Progenitor cell of endocrine pancreas (in vitro differentiated cells): Measurements from ENCODE around the gene MAGEA6. TPM values are rescaled to one million over a fixed set of nuclear protein-coding genes. Genes with fewer than 3 reads are reported as not detected.

Experiments used
- DNase-seq: peaks from one replicate; pipeline ENCODE4 v3.0.0; 2021; ENCODE audit warnings: low spot score; ENCODE audit not compliant: unreplicated experiment
- H3K27ac Mint-ChIP-seq: 2 replicates; pipeline ENCODE4 v1.8.0; 2021; ENCODE audit warnings: mild to moderate bottlenecking, moderate library complexity, mixed read lengths
- H3K27me3 Mint-ChIP-seq: 2 replicates; pipeline ENCODE4 v1.8.0; 2021; ENCODE audit warnings: mixed read lengths
- H3K36me3 Mint-ChIP-seq: 2 replicates; pipeline ENCODE4 v1.8.0; 2022; ENCODE audit warnings: mixed read lengths; ENCODE audit not compliant: insufficient read depth
- H3K4me1 Mint-ChIP-seq: 2 replicates; pipeline ENCODE4 v1.8.0; 2021; ENCODE audit warnings: low read depth, mixed read lengths
- H3K4me3 Mint-ChIP-seq: 2 replicates; pipeline ENCODE4 v1.8.0; 2021; ENCODE audit warnings: low read depth, mild to moderate bottlenecking, moderate library complexity, mixed read lengths
- H3K9me3 Mint-ChIP-seq: 2 replicates; pipeline ENCODE4 v1.8.0; 2021; ENCODE audit warnings: low read depth, mixed read lengths
- CTCF ChIP-seq: fragments of 200-600 bp; sonication (generic); IDR thresholded peaks from one replicate; pipeline ENCODE4 v1.5.0; 2021; ENCODE audit warnings: antibody characterized with exemption, mild to moderate bottlenecking; ENCODE audit not compliant: unreplicated experiment
- total RNA-seq: library from RNA; stranded (reverse); gene quantifications from 2 replicates; pipeline ENCODE4 v1.2.1, GENCODE V29; 2021

The MAGEA6 gene
- total RNA-seq, 1 donor from 2014 or later, result not detected

- Mint-ChIP-seq H3K36me3 (no peaks in the 10 kb centered on the region), H3K9me3 (peaks cover 17% of the 10 kb centered on the region), H3K27ac (no peak within 1 kb of the TSS), H3K4me1 (no peaks in the 10 kb centered on the region), H3K4me3 (no peak within 1 kb of the TSS), H3K27me3 (no peaks in the 10 kb centered on the region)
- no peak for TF ChIP-seq CTCF
- DNase-seq, result no peak
These were observed 36.1 kb downstream of the MAGEA6 start, which contains the start of the genes CSAG1 and MAGEA12 for GRCh38 chrX:152733261-152733975. Gene CSAG1, minus strand, starts transcription at chrX:152733721. Its CDS starts 1,261 bp downstream, at chrX:152732460. Gene MAGEA12, plus strand, starts transcription at chrX:152733757. Its CDS starts 2,405 bp downstream, at chrX:152736162.

- Mint-ChIP-seq H3K4me3 (no peak overlapping the region), H3K27me3 (no peaks in the 10 kb centered on the region), H3K4me1 (no peaks in the 10 kb centered on the region), H3K27ac (no peak overlapping the region), H3K9me3 (peaks cover 14% of the 10 kb centered on the region), H3K36me3 (no peaks in the 10 kb centered on the region)
- no peak for TF ChIP-seq CTCF
- DNase-seq, result no peak
These were observed 44.1 kb downstream of the MAGEA6 start for GRCh38 chrX:152725409-152725808.

Other genes with a start within 250 kb of the MAGEA6 start
- 0.10 and 0.18 TPM in 2 replicates for gene GABRQ, start 131.8 kb downstream of the MAGEA6 start, total RNA-seq
- gene MAGEA3, start 70.9 kb downstream of the MAGEA6 start, total RNA-seq, result not detected in 2 replicates
- 0.38 TPM in 1 of 2 replicates, not detected in the other for gene CSAG2, start 60.4 kb downstream of the MAGEA6 start, total RNA-seq
- gene MAGEA2B, start 55.1 kb downstream of the MAGEA6 start, total RNA-seq, result 1.4 TPM in 1 of 2 replicates, not detected in the other
- not detected in 2 replicates for gene CSAG1, start 36.0 kb downstream of the MAGEA6 start, total RNA-seq
- gene MAGEA12, start 35.9 kb downstream of the MAGEA6 start, total RNA-seq, result not detected in 2 replicates
- 0.22 TPM in 1 of 2 replicates, not detected in the other for gene MAGEA2, start 15.8 kb downstream of the MAGEA6 start, total RNA-seq
- not detected in 2 replicates for gene CSAG3, start 10.5 kb downstream of the MAGEA6 start, total RNA-seq
- 53.1 and 58.2 TPM in 2 replicates for gene CETN2, start 61.1 kb upstream of the MAGEA6 start, total RNA-seq
- 29.0 and 30.0 TPM in 2 replicates for gene NSDHL, start 61.4 kb upstream of the MAGEA6 start, total RNA-seq
- 10.1 and 12.3 TPM in 2 replicates for gene ZNF185, start 128.4 kb upstream of the MAGEA6 start, total RNA-seq
- gene PNMA5, start 224.4 kb upstream of the MAGEA6 start, total RNA-seq, result not detected in 2 replicates